Hepatocyte (in vitro differentiated cells): ENCODE measurements around the gene ETFBKMT.

Experiments
- CTCF ChIP-seq: fragments of 200-600 bp; sonication (generic); IDR thresholded peaks from 2 replicates; pipeline ENCODE4 v1.5.1; 2016; ENCODE audit warnings: antibody characterized with exemption, mild to moderate bottlenecking; ENCODE audit not compliant: poor library complexity
- EZH2 ChIP-seq: fragments of 200-600 bp; sonication (generic); IDR thresholded peaks from 2 replicates; pipeline ENCODE4 v1.6.1; 2016; ENCODE audit warnings: antibody characterized with exemption, mild to moderate bottlenecking, borderline replicate concordance
- EZH2phosphoT487 ChIP-seq: fragments of 200-600 bp; sonication (generic); IDR thresholded peaks from one replicate; pipeline ENCODE4 v1.6.1; 2018; ENCODE audit warnings: antibody characterized with exemption, mild to moderate bottlenecking, low read depth, moderate library complexity; ENCODE audit not compliant: unreplicated experiment, severe bottlenecking

- no peak for TF ChIP-seq CTCF
- no peak for TF ChIP-seq EZH2
- no peak for TF ChIP-seq EZH2phosphoT487
These were observed 27.6 kb downstream of the ETFBKMT start for GRCh38 chr12:31687101-31687527.
